ENCODE results near the gene MRPL54.

DNA sequence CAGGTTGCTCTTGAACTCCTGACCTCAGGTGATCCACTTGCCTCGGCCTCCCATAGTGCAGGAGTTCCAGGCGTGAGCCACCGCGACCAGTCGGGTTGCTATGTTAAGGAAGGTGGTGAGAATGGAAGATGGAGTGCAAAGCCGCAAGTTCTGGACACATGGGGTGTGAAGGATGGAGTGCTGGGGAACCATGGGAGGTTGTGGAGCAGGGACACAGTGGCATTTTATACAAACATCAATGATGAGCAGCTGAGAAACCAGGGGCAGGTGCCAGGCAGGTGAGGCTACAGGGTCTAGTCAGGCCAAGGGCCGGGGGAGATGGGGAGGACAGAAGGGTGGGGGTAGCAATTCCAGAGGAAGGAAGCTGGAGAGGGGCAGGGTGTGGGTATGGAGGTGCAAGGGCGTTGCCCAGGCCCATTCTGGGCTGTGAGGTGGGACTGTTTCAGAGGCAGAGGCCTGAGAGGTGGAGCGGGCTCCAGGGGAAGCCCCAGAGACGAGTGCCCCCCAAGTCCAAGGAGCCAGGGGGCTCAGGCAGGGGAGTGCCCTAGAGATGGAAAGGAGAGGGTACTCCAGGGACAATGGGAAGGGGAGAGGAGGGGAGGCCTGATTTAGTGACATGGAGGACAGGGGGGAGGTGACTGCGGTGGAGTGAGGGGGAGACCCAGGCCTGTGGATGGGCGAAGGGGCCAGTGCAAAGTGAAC, 11.5 kb downstream of the MRPL54 start:
- TF ChIP-seq POLR2A (IDR thresholded peaks at IDR 0.05) (no peak), EP300 (IDR thresholded peaks at IDR 0.05) (no peak)

Measured in ovary (tissue), 1 donor.